ENCODE data around the gene TMF1. TPM values are rescaled to one million over a fixed set of nuclear protein-coding genes. Genes with fewer than 3 reads are reported as not detected.

The TMF1 gene
- total and polyA plus RNA-seq, 10 of the 15 experiments (the other 5 are each of a cell fraction or from before 2014, with no cell fraction given), result 7.1 to 24.5 (median 18.6) TPM

DNA sequence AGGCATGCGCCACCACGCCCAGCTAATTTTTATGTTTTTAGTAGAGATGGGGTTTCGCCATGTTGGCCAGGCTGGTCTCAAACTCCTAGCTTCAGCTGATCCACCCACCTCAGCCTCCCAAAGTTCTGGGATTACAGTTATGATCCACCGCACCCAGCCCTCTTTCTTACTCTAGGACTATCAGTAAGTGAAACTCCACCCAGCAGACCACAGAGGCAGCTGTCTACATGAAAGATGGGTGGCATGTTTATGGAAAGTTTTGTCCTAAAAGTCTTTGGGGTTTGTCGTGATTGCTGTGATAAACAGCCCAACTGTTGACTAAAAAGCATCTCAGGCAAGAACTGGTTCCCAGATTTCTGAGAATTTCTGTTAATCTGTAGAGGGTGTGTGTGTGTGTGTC lies 43.5 kb upstream of the TMF1 start (continued):
- TF ChIP-seq EZH2 (IDR thresholded peaks at IDR 0.05; ENCODE audit: borderline replicate concordance, control insufficient read depth, low read depth, low read length), result no peak

DNA sequence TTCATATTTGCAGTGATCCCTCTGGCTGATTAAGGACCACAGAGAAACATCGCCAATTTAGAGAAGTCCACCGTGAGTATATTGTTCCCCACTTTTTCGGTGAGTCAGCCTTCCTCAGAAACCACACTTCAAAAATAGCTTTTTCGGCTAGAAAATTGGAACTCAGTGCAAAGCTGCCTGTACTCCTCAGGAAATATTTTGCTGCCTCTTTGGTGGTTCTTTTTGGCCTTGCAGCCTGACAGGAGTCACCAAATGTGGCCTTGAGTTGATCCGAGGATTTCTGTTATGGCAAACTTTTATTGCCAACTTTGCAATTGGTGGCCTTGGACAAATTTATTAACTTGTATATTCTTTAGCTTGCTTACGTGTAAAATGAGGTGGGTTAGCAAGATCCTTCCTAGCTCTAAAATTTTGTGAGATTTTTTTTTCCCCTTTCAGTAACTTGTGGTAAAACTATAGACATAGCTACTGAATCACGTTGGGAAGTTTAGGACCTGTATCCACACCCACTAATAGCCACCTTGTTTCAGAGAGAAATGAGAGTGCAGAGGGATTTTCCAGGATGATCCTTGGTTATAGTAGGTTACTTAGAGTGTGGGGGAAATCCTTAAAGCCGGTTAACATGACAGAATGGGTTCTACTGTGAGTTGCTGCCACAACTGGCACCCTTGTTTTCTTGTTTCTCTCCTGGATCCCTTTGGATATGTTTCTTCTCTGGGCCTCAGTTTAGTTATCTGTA lies 42.5 kb upstream of the TMF1 start:
- 2% methylated on average over 8 of the region's 8 CpGs for WGBS (ENCODE audit: insufficient coverage, insufficient replicate concordance, low lambda C conversion rate, missing lambda C conversion rate)
- DNase-seq (ENCODE audit: low read depth, low spot score), result no peak
- intact Hi-C loops (cut with micrococcal nuclease; ENCODE audit: unreplicated experiment), result no loop called here
- ChIA-PET SMC1A (ENCODE audit: uncharacterized antibody, unreplicated experiment) (interaction anchor here (0.6 to 19.6 kb wide), 16 partner anchors 8 to 231 kb away, joined by 3 to 234 read pairs (median 4); partner anchors contain the start of genes ARL6IP5, TMF1 and UBA3), POLR2A (interaction anchor here (0.7 to 3.3 kb wide), 3 partner anchors 10 to 232 kb away, joined by 3 to 26 read pairs (median 14); partner anchors contain the start of genes ARL6IP5 and UBA3), CTCF (interaction anchor here (0.7 to 2.2 kb wide), 8 partner anchors 11 to 58 kb away, joined by 3 to 13 read pairs (median 4); partner anchors contain the start of gene TMF1), RAD21 (ENCODE audit: unreplicated experiment) (interaction anchor here (0.9 to 16.7 kb wide), 9 partner anchors 11 to 315 kb away, joined by 3 to 152 read pairs (median 4); partner anchors contain the start of genes ARL6IP5, TMF1 and UBA3)
- peak overlapping the region; percentile 31 for H3K4me3 ChIP-seq
- no peak for FAIRE-seq
- peak; percentile 35 for ATAC-seq
- H3K36me3 ChIP-seq (ENCODE audit: control insufficient read depth in 2 of 2, insufficient read depth in 2 of 2, low read length in 1 of 2), result peaks cover 0 to 19% of the 10 kb centered on the region in 2 experiments; a peak in 3 of 4 replicates
- H3K9me3 ChIP-seq (replicated peaks; ENCODE audit: control insufficient read depth, insufficient read depth, low read length), result no peaks in the 10 kb centered on the region
- peak overlapping the region; percentile 49 for H3K27ac ChIP-seq (ENCODE audit: control insufficient read depth, insufficient read depth)
- H3K4me2 ChIP-seq (ENCODE audit: control insufficient read depth, insufficient read depth), result peak overlapping the region; percentile 46
- no peaks in the 10 kb centered on the region for H3K27me3 ChIP-seq (replicated peaks in 1 of 2; ENCODE audit: control insufficient read depth in 2 of 2, insufficient read depth in 2 of 2, low read length in 1 of 2)
- BruUV-seq (replicated peaks), result no TSS peak
- peak overlapping the region; percentile 58 for H3K9ac ChIP-seq (ENCODE audit: control insufficient read depth, insufficient read depth, low read length)
- in situ Hi-C loops (cut with MboI), result no loop called here
- no peaks in the 10 kb centered on the region for H4K20me1 ChIP-seq (ENCODE audit: control insufficient read depth, insufficient read depth)
- H3K79me2 ChIP-seq (ENCODE audit: control insufficient read depth, insufficient read depth, low read length), result peaks cover 85% of the 10 kb centered on the region
- peaks cover 50% of the 10 kb centered on the region for H3K4me1 ChIP-seq (ENCODE audit: control insufficient read depth, insufficient read depth, low read length)
- no peak overlapping the region for H2AFZ ChIP-seq (ENCODE audit: control insufficient read depth, low read depth, low read length)
- TF ChIP-seq, protein P1, sequence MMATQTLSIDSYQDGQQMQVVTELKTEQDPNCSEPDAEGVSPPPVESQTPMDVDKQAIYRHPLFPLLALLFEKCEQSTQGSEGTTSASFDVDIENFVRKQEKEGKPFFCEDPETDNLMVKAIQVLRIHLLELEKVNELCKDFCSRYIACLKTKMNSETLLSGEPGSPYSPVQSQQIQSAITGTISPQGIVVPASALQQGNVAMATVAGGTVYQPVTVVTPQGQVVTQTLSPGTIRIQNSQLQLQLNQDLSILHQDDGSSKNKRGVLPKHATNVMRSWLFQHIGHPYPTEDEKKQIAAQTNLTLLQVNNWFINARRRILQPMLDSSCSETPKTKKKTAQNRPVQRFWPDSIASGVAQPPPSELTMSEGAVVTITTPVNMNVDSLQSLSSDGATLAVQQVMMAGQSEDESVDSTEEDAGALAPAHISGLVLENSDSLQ (IDR thresholded peaks at IDR 0.05), result no peak
- TF ChIP-seq RCOR1 (conservative IDR thresholded peaks at IDR 0.05; ENCODE audit: low read depth, low read length) (no peak), NFYB (IDR thresholded peaks at IDR 0.05; ENCODE audit: insufficient read depth, low read depth, low read length) (no peak), SREBF2 (IDR thresholded peaks at IDR 0.05; ENCODE audit: low read length) (no peak), PAX5 (IDR thresholded peaks at IDR 0.05; ENCODE audit: borderline replicate concordance, low read depth, low read length) (no peak), IKZF1 (conservative IDR thresholded peaks at IDR 0.05) (peak; percentile 56), DPF2 (IDR thresholded peaks at IDR 0.05) (peak; percentile 29; the same call in 1 of the 2 replicates), CBX3 (IDR thresholded peaks at IDR 0.05; ENCODE audit: borderline replicate concordance, low read depth) (no peak), MTA2 (IDR thresholded peaks at IDR 0.05; ENCODE audit: low read depth) (peak; percentile 9; the same call in 1 of the 2 replicates), CBX5 (IDR thresholded peaks at IDR 0.05; ENCODE audit: low read depth) (no peak)
- TF ChIP-seq, protein P2, sequence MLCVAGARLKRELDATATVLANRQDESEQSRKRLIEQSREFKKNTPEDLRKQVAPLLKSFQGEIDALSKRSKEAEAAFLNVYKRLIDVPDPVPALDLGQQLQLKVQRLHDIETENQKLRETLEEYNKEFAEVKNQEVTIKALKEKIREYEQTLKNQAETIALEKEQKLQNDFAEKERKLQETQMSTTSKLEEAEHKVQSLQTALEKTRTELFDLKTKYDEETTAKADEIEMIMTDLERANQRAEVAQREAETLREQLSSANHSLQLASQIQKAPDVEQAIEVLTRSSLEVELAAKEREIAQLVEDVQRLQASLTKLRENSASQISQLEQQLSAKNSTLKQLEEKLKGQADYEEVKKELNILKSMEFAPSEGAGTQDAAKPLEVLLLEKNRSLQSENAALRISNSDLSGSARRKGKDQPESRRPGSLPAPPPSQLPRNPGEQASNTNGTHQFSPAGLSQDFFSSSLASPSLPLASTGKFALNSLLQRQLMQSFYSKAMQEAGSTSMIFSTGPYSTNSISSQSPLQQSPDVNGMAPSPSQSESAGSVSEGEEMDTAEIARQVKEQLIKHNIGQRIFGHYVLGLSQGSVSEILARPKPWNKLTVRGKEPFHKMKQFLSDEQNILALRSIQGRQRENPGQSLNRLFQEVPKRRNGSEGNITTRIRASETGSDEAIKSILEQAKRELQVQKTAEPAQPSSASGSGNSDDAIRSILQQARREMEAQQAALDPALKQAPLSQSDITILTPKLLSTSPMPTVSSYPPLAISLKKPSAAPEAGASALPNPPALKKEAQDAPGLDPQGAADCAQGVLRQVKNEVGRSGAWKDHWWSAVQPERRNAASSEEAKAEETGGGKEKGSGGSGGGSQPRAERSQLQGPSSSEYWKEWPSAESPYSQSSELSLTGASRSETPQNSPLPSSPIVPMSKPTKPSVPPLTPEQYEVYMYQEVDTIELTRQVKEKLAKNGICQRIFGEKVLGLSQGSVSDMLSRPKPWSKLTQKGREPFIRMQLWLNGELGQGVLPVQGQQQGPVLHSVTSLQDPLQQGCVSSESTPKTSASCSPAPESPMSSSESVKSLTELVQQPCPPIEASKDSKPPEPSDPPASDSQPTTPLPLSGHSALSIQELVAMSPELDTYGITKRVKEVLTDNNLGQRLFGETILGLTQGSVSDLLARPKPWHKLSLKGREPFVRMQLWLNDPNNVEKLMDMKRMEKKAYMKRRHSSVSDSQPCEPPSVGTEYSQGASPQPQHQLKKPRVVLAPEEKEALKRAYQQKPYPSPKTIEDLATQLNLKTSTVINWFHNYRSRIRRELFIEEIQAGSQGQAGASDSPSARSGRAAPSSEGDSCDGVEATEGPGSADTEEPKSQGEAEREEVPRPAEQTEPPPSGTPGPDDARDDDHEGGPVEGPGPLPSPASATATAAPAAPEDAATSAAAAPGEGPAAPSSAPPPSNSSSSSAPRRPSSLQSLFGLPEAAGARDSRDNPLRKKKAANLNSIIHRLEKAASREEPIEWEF (IDR thresholded peaks at IDR 0.05; ENCODE audit: insufficient replicate concordance, low read depth, low read length), result no peak
- TF ChIP-seq, protein P3, sequence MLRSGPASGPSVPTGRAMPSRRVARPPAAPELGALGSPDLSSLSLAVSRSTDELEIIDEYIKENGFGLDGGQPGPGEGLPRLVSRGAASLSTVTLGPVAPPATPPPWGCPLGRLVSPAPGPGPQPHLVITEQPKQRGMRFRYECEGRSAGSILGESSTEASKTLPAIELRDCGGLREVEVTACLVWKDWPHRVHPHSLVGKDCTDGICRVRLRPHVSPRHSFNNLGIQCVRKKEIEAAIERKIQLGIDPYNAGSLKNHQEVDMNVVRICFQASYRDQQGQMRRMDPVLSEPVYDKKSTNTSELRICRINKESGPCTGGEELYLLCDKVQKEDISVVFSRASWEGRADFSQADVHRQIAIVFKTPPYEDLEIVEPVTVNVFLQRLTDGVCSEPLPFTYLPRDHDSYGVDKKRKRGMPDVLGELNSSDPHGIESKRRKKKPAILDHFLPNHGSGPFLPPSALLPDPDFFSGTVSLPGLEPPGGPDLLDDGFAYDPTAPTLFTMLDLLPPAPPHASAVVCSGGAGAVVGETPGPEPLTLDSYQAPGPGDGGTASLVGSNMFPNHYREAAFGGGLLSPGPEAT (IDR thresholded peaks at IDR 0.05; ENCODE audit: low read depth), result peak; percentile 45; the same call in 1 of the 2 replicates

All from GM12878 (cell line).